ENCODE measurements around the gene LYSMD1. TPM values are rescaled to one million over a fixed set of nuclear protein-coding genes. Genes with fewer than 3 reads are reported as not detected.
A peak's percentile ranks its signal among the peaks of the same experiment; 100 is the strongest.

Gene LYSMD1
- total RNA-seq, 1 donor from 2014 or later: 9.9 TPM

GRCh38 chr1:151132335-151133017 lies 33.2 kb downstream of the LYSMD1 start:
- Histone ChIP-seq H3K4me1 (ENCODE audit: insufficient read depth, low read length) (peaks cover 9% of the 10 kb centered on the region), H3K27ac (ENCODE audit: low read depth, low read length) (no peak overlapping the region), H3K4me3 (ENCODE audit: insufficient read depth, low read depth, low read length) (no peak overlapping the region), H3K79me2 (ENCODE audit: insufficient read depth, low read length) (no peaks in the 10 kb centered on the region), H3K9ac (ENCODE audit: low read length) (peak overlapping the region; percentile 52), H3K27me3 (ENCODE audit: insufficient read depth, low read length) (peaks cover 2% of the 10 kb centered on the region), H2AFZ (ENCODE audit: low read depth, low read length) (peak overlapping the region; percentile 79), H3K36me3 (ENCODE audit: insufficient read depth, low read length) (no peaks in the 10 kb centered on the region), H4K20me1 (ENCODE audit: insufficient read depth, low read length) (no peaks in the 10 kb centered on the region), H3K9me3 (ENCODE audit: insufficient read depth, low read depth, low read length) (no peaks in the 10 kb centered on the region), H3K4me2 (ENCODE audit: low read length) (peak overlapping the region; percentile 83)
- DNase-seq (ENCODE audit: low read depth) (no peak), FAIRE-seq (no peak)
- no peaks in the 10 kb centered on the region for H3K4me1 Mint-ChIP-seq (ENCODE audit: low read depth, unreplicated experiment)
- peaks cover 2% of the 10 kb centered on the region for H3K9me3 Mint-ChIP-seq (ENCODE audit: unreplicated experiment)
- peaks cover 27% of the 10 kb centered on the region for H3K36me3 Mint-ChIP-seq (ENCODE audit: low read depth, unreplicated experiment)
- no peak overlapping the region for H3K27ac Mint-ChIP-seq (ENCODE audit: unreplicated experiment)
- peaks cover 39% of the 10 kb centered on the region for H3K27me3 Mint-ChIP-seq (ENCODE audit: low read depth, unreplicated experiment)
- no peak overlapping the region for H3K4me3 Mint-ChIP-seq (ENCODE audit: unreplicated experiment)
- TF ChIP-seq CTCF (IDR thresholded peaks at IDR 0.05; ENCODE audit: insufficient read depth, low read depth, low read length) (no peak), EZH2 (IDR thresholded peaks at IDR 0.05; ENCODE audit: insufficient read depth, low read length) (no peak)

- TF ChIP-seq EZH2 (IDR thresholded peaks at IDR 0.05; ENCODE audit: insufficient read depth, low read length): no peak
- no peak for TF ChIP-seq CTCF (IDR thresholded peaks at IDR 0.05; ENCODE audit: insufficient read depth, low read depth, low read length)
- no peak overlapping the region for H3K27ac ChIP-seq (ENCODE audit: low read depth, low read length)
- Mint-ChIP-seq H3K27me3 (ENCODE audit: low read depth, unreplicated experiment) (peaks cover 38% of the 10 kb centered on the region), H3K36me3 (ENCODE audit: low read depth, unreplicated experiment) (peaks cover 24% of the 10 kb centered on the region), H3K4me3 (ENCODE audit: unreplicated experiment) (peak overlapping the region; percentile 57), H3K9me3 (ENCODE audit: unreplicated experiment) (peaks cover 2% of the 10 kb centered on the region), H3K27ac (ENCODE audit: unreplicated experiment) (no peak overlapping the region), H3K4me1 (ENCODE audit: low read depth, unreplicated experiment) (no peaks in the 10 kb centered on the region)
- DNase-seq (ENCODE audit: low read depth): no peak
- no peaks in the 10 kb centered on the region for H3K79me2 ChIP-seq (ENCODE audit: insufficient read depth, low read length)
- peak overlapping the region; percentile 79 for H2AFZ ChIP-seq (ENCODE audit: low read depth, low read length)
- peak overlapping the region; percentile 83 for H3K4me2 ChIP-seq (ENCODE audit: low read length)
- H4K20me1 ChIP-seq (ENCODE audit: insufficient read depth, low read length): no peaks in the 10 kb centered on the region
- peak overlapping the region; percentile 52 for H3K9ac ChIP-seq (ENCODE audit: low read length)
- H3K36me3 ChIP-seq (ENCODE audit: insufficient read depth, low read length): no peaks in the 10 kb centered on the region
- no peak for FAIRE-seq
- peak overlapping the region; percentile 54 for H3K4me3 ChIP-seq (ENCODE audit: insufficient read depth, low read depth, low read length)
- H3K9me3 ChIP-seq (ENCODE audit: insufficient read depth, low read depth, low read length): no peaks in the 10 kb centered on the region
- peaks cover 9% of the 10 kb centered on the region for H3K4me1 ChIP-seq (ENCODE audit: insufficient read depth, low read length)
- H3K27me3 ChIP-seq (ENCODE audit: insufficient read depth, low read length): peaks cover 2% of the 10 kb centered on the region
These were observed 33.9 kb downstream of the LYSMD1 start for GRCh38 chr1:151131701-151132334.
